GM21367 (cell line): ENCODE measurements around the gene FGGY.
"Not testable (repeated sequence)": the region's sequence is repeated elsewhere in the genome, so short reads cannot be mapped to it uniquely, and the experiment has no call there.

Experiments used
- ATAC-seq: cut with Tn5 transposase; IDR thresholded peaks from one replicate; pipeline ENCODE4 v1.9.1; 2021; ENCODE audit not compliant: unreplicated experiment

The FGGY gene

GRCh38 chr1:59296358-59297256 lies at the start of gene FGGY:
Gene FGGY (plus strand): TSS chr1:59297094. CDS start chr1:59321550, 24,456 bp downstream.
- peak; percentile 92 for ATAC-seq

- no peak for ATAC-seq
Measured at GRCh38 chr1:59248758-59249157, 48.1 kb upstream of the FGGY start.

GRCh38 chr1:59249396-59250137 lies 47.3 kb upstream of the FGGY start:
- no peak for ATAC-seq

GRCh38 chr1:59251061-59251460 lies 45.8 kb upstream of the FGGY start:
- not testable (repeated sequence) for ATAC-seq

GRCh38 chr1:59256429-59256828 lies 40.5 kb upstream of the FGGY start:
- ATAC-seq, result not testable (repeated sequence)

- ATAC-seq, result no peak
Measured at GRCh38 chr1:59258412-59259032, 38.4 kb upstream of the FGGY start.

- no peak for ATAC-seq
Measured at GRCh38 chr1:59261537-59261936, 35.4 kb upstream of the FGGY start.

- ATAC-seq, result no peak
Measured at GRCh38 chr1:59262631-59263030, 34.3 kb upstream of the FGGY start.

GRCh38 chr1:59263111-59263510 lies 33.8 kb upstream of the FGGY start:
- ATAC-seq, result no peak

- ATAC-seq, result no peak
Measured at GRCh38 chr1:59265622-59266021, 31.3 kb upstream of the FGGY start.

GRCh38 chr1:59266180-59266926 lies 30.5 kb upstream of the FGGY start:
- ATAC-seq, result peak; percentile 89

- peak; percentile 44 for ATAC-seq
Measured at GRCh38 chr1:59266927-59267293, 30.0 kb upstream of the FGGY start.

GRCh38 chr1:59268406-59268805 lies 28.5 kb upstream of the FGGY start:
- ATAC-seq, result no peak

GRCh38 chr1:59271561-59272260 lies 25.2 kb upstream of the FGGY start:
- no peak for ATAC-seq

GRCh38 chr1:59272507-59272906 lies 24.4 kb upstream of the FGGY start:
- no peak for ATAC-seq

- ATAC-seq, result no peak
Measured at GRCh38 chr1:59276439-59276851, 20.4 kb upstream of the FGGY start.

GRCh38 chr1:59278780-59279354 lies 18.0 kb upstream of the FGGY start:
- ATAC-seq, result no peak

- ATAC-seq, result no peak
Measured at GRCh38 chr1:59279645-59280044, 17.2 kb upstream of the FGGY start.

GRCh38 chr1:59282951-59283350 lies 13.9 kb upstream of the FGGY start:
- ATAC-seq, result no peak

- no peak for ATAC-seq
Measured at GRCh38 chr1:59285691-59286090, 11.2 kb upstream of the FGGY start.
